SK-N-SH (cell line): Measurements from ENCODE around the gene CAMSAP1. TPM values are rescaled to one million over a fixed set of nuclear protein-coding genes. Genes with fewer than 3 reads are reported as not detected.

Experiments used
- CTCF ChIA-PET: fragments of 300-600, 350-600 bp; formaldehyde crosslinking; extraction: SDS; loops from one replicate; lab custom pipeline; 2021; lab: Yijun Ruan, JAX
- POLR2A ChIA-PET: fragments of 350-600 bp; sonication (Branson Sonifier 250); formaldehyde crosslinking; extraction: SDS; loops from one replicate; lab custom pipeline; 2020; ENCODE audit warnings: antibody characterized with exemption, inconsistent platforms; lab: Yijun Ruan, JAX
- DNase-seq: peaks from one replicate; pipeline ENCODE4 v3.0.0; 2012
- H2AFZ ChIP-seq: fragments of 200-600 bp; sonication (generic); 2 replicates; pipeline ENCODE4 v1.8.1; 2016; ENCODE audit warnings: antibody characterized with exemption, mild to moderate bottlenecking, low read depth
- H3F3A ChIP-seq: fragments of 200-600 bp; sonication (generic); replicated peaks from 2 replicates; pipeline ENCODE3; 2016; ENCODE audit warnings: antibody characterized with exemption, mild to moderate bottlenecking; ENCODE audit not compliant: insufficient read depth
- H3K27ac ChIP-seq, 2 experiments: fragments of 200-500 bp in 1 of 2; fragments of 200-600 bp in 1 of 2; sonication (Bioruptor generic) in 1 of 2; sonication (generic), shearing (Covaris generic) in 1 of 2; 2 replicates each; pipeline versions ENCODE4 v1.5.1 to v1.6.1; 2014 to 2016; ENCODE audit warnings: low read depth in 2 of 2, inconsistent platforms in 1 of 2, low read length in 1 of 2, mild to moderate bottlenecking in 1 of 2, mixed read lengths in 1 of 2
- H3K27me3 ChIP-seq: fragments of 200-600 bp; sonication (generic), shearing (Covaris generic); 2 replicates; pipeline ENCODE4 v1.6.1; 2016; ENCODE audit warnings: mixed run types; ENCODE audit not compliant: insufficient read depth
- H3K36me3 ChIP-seq, 2 experiments: fragments of 200-500 bp in 1 of 2; fragments of 200-600 bp in 1 of 2; sonication (Bioruptor generic) in 1 of 2; sonication (generic) in 1 of 2; replicated peaks in 1 of 2; 2 replicates each; pipeline versions ENCODE3 to v1.5.1; 2014 to 2016; ENCODE audit warnings: low read length in 1 of 2, mild to moderate bottlenecking in 1 of 2; ENCODE audit not compliant: insufficient read depth in 2 of 2, control insufficient read depth in 1 of 2
- H3K4me1 ChIP-seq, 2 experiments: fragments of 200-500 bp in 1 of 2; fragments of 200-600 bp in 1 of 2; sonication (Bioruptor generic) in 1 of 2; sonication (generic), shearing (Covaris generic) in 1 of 2; 2 replicates each; pipeline versions ENCODE4 v1.5.1 to v1.6.1; 2014 to 2016; ENCODE audit warnings: low read depth in 1 of 2, low read length in 1 of 2, mixed run types in 1 of 2; ENCODE audit not compliant: insufficient read depth in 2 of 2, control insufficient read depth in 1 of 2
- H3K4me2 ChIP-seq: fragments of 200-600 bp; sonication (generic), shearing (Covaris generic); 2 replicates; pipeline ENCODE4 v1.6.1; 2017; ENCODE audit warnings: mixed run types
- H3K4me3 ChIP-seq, 2 experiments: fragments of 200-500 bp in 1 of 2; fragments of 200-600 bp in 1 of 2; sonication (Bioruptor generic) in 1 of 2; sonication (generic), shearing (Covaris generic) in 1 of 2; 2 replicates each; pipeline versions ENCODE4 v1.5.1 to v1.8.1; 2014 to 2016; ENCODE audit warnings: low read depth in 2 of 2, inconsistent platforms in 1 of 2, low read length in 1 of 2, mild to moderate bottlenecking in 1 of 2, mixed read lengths in 1 of 2, moderate library complexity in 1 of 2
- H3K79me2 ChIP-seq: fragments of 200-600 bp; sonication (generic); 2 replicates; pipeline ENCODE4 v1.8.1; 2017; ENCODE audit warnings: mild to moderate bottlenecking; ENCODE audit not compliant: insufficient read depth
- H3K9ac ChIP-seq: fragments of 200-600 bp; sonication (generic); 2 replicates; pipeline ENCODE4 v1.6.1; 2017; ENCODE audit warnings: mixed run types
- H3K9me2 ChIP-seq: fragments of 200-600 bp; sonication (generic); 2 replicates; pipeline ENCODE4 v1.6.1; 2017; ENCODE audit warnings: mixed run types
- H3K9me3 ChIP-seq: fragments of 200-600 bp; sonication (generic); 2 replicates; pipeline ENCODE4 v1.6.1; 2017; ENCODE audit warnings: mixed run types, mild to moderate bottlenecking, moderate library complexity
- H4K20me1 ChIP-seq: fragments of 200-600 bp; sonication (generic); 2 replicates; pipeline ENCODE4 v1.6.1; 2017; ENCODE audit warnings: mild to moderate bottlenecking, mixed run types; ENCODE audit not compliant: insufficient read depth
- EZH2phosphoT487 ChIP-seq: fragments of 200-600 bp; sonication (generic); IDR thresholded peaks from 2 replicates; pipeline ENCODE4 v1.6.1; 2017; ENCODE audit warnings: low read depth, mixed run types, mild to moderate bottlenecking, antibody characterized with exemption, moderate library complexity, borderline replicate concordance
- MXI1 ChIP-seq: IDR thresholded peaks from 2 replicates; pipeline ENCODE4 v1.6.1; 2012; ENCODE audit warnings: mild to moderate bottlenecking, low read depth, low read length, improper control_type of control experiment
- NRF1 ChIP-seq: IDR thresholded peaks from 2 replicates; pipeline ENCODE4 v1.6.1; 2012; ENCODE audit warnings: low read depth, mild to moderate bottlenecking, low read length
- POLR2AphosphoS5 ChIP-seq: IDR thresholded peaks from 2 replicates; pipeline ENCODE4 v1.6.1; 2012; ENCODE audit warnings: low read depth, low read length
- RAD21 ChIP-seq: IDR thresholded peaks from 2 replicates; pipeline ENCODE4 v1.6.1; 2012; ENCODE audit warnings: mild to moderate bottlenecking, low read length
- REST ChIP-seq: IDR thresholded peaks from 2 replicates; pipeline ENCODE4 v1.6.1; 2012; ENCODE audit warnings: mild to moderate bottlenecking, low read depth, low read length, moderate library complexity
- SIN3A ChIP-seq: IDR thresholded peaks from 2 replicates; pipeline ENCODE4 v1.6.1; 2012; ENCODE audit warnings: low read depth, mild to moderate bottlenecking, low read length, moderate library complexity, borderline replicate concordance
- TAF1 ChIP-seq: IDR thresholded peaks from 2 replicates; pipeline ENCODE4 v1.6.1; 2012; ENCODE audit warnings: low read depth, mild to moderate bottlenecking, low read length, moderate library complexity, borderline replicate concordance
- USF1 ChIP-seq: IDR thresholded peaks from 2 replicates; pipeline ENCODE4 v1.4.0; 2012; ENCODE audit warnings: low read depth, borderline replicate concordance
- ZBTB33 ChIP-seq: IDR thresholded peaks from 2 replicates; pipeline ENCODE4 v1.4.0; 2012; ENCODE audit warnings: low read depth, borderline replicate concordance
- WGBS: methylation state at CpG from one replicate; pipeline ENCODE4 v1.1.6; 2017; ENCODE audit warnings: low lambda C conversion rate; 5-methylcytosine and 5-hydroxymethylcytosine counted together
- polyA plus RNA-seq, 3 experiments: library from polyadenylated mRNA; depleted of rRNA; stranded (reverse); fragments of >200 nt; gene quantifications; 2 replicates each; pipeline ENCODE4 v1.2.3, GENCODE V29; 2012

CAMSAP1 gene
- polyA plus RNA-seq, 1 of the 3 experiments (the other 2 are of a cell fraction) = 8.9 TPM

GRCh38 chr9:135956802-135957174, 49.4 kb upstream of the CAMSAP1 start:
- POLR2A ChIA-PET = no interaction called here
- CTCF ChIA-PET = interaction anchor here (0.8 to 2.1 kb wide), 3 partner anchors 11 to 348 kb away, joined by 4 to 9 read pairs (median 4); no protein-coding TSS in a partner anchor
- Histone ChIP-seq H3K9me2 (no peaks in the 10 kb centered on the region), H3K36me3 (peaks cover 0 to 19% of the 10 kb centered on the region in 2 experiments), H4K20me1 (peaks cover 22% of the 10 kb centered on the region), H3K27ac (no peak overlapping the region), H3K4me3 (no peak overlapping the region), H2AFZ (no peak overlapping the region), H3K9me3 (no peaks in the 10 kb centered on the region), H3F3A (peaks cover 4% of the 10 kb centered on the region), H3K79me2 (peaks cover 65% of the 10 kb centered on the region), H3K27me3 (no peaks in the 10 kb centered on the region), H3K4me2 (no peak overlapping the region), H3K4me1 (peaks cover 0 to 17% of the 10 kb centered on the region in 2 experiments; a peak in 2 of 4 replicates), H3K9ac (no peak overlapping the region)
- no peak for DNase-seq
- WGBS = 91% methylated on average over 8 of the region's 8 CpGs
- no peak for TF ChIP-seq SIN3A
- TF ChIP-seq USF1 = no peak
- no peak for TF ChIP-seq EZH2phosphoT487
- TF ChIP-seq NRF1 = no peak
- TF ChIP-seq TAF1 = no peak
- TF ChIP-seq ZBTB33 = no peak
- TF ChIP-seq RAD21 = no peak
- no peak for TF ChIP-seq MXI1
- TF ChIP-seq REST = no peak
- TF ChIP-seq POLR2AphosphoS5 = no peak
